Measurements from ENCODE around the gene CA10. TPM values are rescaled to one million over a fixed set of nuclear protein-coding genes. Genes with fewer than 3 reads are reported as not detected.

CA10 gene
- total RNA-seq, 1 experiment from 2014 or later, result not detected

DNA sequence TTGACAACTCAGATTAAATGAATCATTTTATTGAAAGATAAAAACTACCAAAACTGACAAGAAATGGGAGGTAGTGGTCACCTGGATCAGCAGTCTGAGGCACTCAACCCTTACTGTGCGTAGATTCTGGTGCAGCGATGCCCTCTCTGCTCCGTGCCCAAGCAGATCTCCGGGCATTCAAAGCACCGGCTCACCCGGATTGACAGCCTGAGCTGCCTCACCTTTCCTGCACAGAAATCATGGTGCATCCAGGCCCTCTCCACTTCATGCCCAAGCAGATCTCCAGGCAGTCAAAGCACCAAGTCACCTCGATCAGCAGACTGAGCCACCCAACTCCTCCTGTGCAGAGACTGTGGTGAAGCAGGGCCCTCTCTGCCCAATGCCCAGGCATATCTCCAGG lies 196.8 kb downstream of the CA10 start:
- no TSS peak for BruUV-seq (replicated peaks)
- H3K27ac Mint-ChIP-seq (ENCODE audit: unreplicated experiment), result no peak overlapping the region

DNA sequence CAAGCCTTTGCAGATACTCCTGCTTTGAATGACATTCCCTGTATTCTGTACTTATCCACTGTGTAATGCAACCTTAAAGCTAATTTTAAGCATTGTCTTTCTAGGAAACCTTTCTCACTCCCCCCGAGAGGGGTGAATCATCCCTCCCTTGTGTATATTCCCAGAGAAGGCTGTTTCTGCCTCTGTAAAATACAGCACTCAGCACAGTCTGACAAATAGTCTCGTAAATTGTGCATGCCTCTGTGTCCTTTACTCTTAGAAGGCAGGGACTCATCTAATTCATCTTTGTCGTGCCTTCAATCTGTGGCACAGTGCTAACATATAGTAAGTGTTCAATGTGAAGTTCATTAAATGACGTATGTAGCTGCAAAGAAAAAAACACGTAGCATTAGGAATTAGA lies 200.7 kb downstream of the CA10 start:
- Mint-ChIP-seq H3K4me1 (ENCODE audit: low read depth, unreplicated experiment) (no peaks in the 10 kb centered on the region), H3K27me3 (ENCODE audit: unreplicated experiment) (peaks cover 26% of the 10 kb centered on the region), H3K27ac (ENCODE audit: unreplicated experiment) (no peak overlapping the region), H3K9me3 (ENCODE audit: low read depth, unreplicated experiment) (peaks cover 3% of the 10 kb centered on the region), H3K4me3 (ENCODE audit: low read depth, unreplicated experiment) (no peak overlapping the region), H3K36me3 (ENCODE audit: insufficient read depth, unreplicated experiment) (no peaks in the 10 kb centered on the region)
- CTCF ChIA-PET, result no interaction called here
- TF ChIP-seq, protein P1, sequence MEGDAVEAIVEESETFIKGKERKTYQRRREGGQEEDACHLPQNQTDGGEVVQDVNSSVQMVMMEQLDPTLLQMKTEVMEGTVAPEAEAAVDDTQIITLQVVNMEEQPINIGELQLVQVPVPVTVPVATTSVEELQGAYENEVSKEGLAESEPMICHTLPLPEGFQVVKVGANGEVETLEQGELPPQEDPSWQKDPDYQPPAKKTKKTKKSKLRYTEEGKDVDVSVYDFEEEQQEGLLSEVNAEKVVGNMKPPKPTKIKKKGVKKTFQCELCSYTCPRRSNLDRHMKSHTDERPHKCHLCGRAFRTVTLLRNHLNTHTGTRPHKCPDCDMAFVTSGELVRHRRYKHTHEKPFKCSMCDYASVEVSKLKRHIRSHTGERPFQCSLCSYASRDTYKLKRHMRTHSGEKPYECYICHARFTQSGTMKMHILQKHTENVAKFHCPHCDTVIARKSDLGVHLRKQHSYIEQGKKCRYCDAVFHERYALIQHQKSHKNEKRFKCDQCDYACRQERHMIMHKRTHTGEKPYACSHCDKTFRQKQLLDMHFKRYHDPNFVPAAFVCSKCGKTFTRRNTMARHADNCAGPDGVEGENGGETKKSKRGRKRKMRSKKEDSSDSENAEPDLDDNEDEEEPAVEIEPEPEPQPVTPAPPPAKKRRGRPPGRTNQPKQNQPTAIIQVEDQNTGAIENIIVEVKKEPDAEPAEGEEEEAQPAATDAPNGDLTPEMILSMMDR (IDR thresholded peaks at IDR 0.05; ENCODE audit: unreplicated experiment), result no peak
- DNase-seq, result no peak
- intact Hi-C loops (cut with micrococcal nuclease; ENCODE audit: unreplicated experiment), result no loop called here
- no TSS peak for BruUV-seq (replicated peaks)

More for the DNA sequence above, 196.8 kb downstream of the CA10 start:
- H3K4me3 Mint-ChIP-seq (ENCODE audit: low read depth, unreplicated experiment), result no peak overlapping the region
- no peaks in the 10 kb centered on the region for H3K36me3 Mint-ChIP-seq (ENCODE audit: insufficient read depth, unreplicated experiment)
- peaks cover 41% of the 10 kb centered on the region for H3K27me3 Mint-ChIP-seq (ENCODE audit: unreplicated experiment)
- intact Hi-C loops (cut with micrococcal nuclease; ENCODE audit: unreplicated experiment), result no loop called here
- no peak for DNase-seq
- TF ChIP-seq, protein P1 (IDR thresholded peaks at IDR 0.05; ENCODE audit: unreplicated experiment), result no peak
- no peaks in the 10 kb centered on the region for H3K4me1 Mint-ChIP-seq (ENCODE audit: low read depth, unreplicated experiment)
- CTCF ChIA-PET, result interaction anchor here (0.7 to 1.1 kb wide), 2 partner anchors 10 to 80 kb away, joined by 3 read pairs; no protein-coding TSS in a partner anchor
- H3K9me3 Mint-ChIP-seq (ENCODE audit: low read depth, unreplicated experiment), result peaks cover 6% of the 10 kb centered on the region

DNA sequence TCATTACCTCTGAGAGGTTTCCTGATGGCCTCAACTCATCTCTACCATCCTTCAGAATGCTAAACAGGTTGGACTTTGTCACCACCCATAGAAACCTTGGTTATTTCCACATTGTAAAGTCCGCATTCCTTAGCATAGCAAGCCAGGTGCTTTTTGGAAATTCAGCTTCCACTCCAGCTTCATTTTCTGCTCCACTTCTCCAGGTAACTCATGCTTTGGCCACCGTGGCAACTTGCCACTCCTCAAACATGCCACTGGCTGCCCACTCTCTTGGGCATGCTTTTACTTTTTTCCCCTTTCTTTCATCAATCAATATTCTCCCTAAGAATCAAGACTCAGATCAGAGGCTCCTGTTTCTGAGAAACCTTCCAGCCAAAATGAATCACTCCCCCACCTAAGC lies 203.3 kb downstream of the CA10 start:
- TF ChIP-seq, protein P1 (IDR thresholded peaks at IDR 0.05; ENCODE audit: unreplicated experiment), result no peak
- CTCF ChIA-PET, result interaction anchor here (0.7 kb wide), 1 partner anchor 107 kb away, joined by 3 read pairs; no protein-coding TSS in a partner anchor
- intact Hi-C loops (cut with micrococcal nuclease; ENCODE audit: unreplicated experiment), result no loop called here
- Mint-ChIP-seq H3K36me3 (ENCODE audit: insufficient read depth, unreplicated experiment) (no peaks in the 10 kb centered on the region), H3K4me1 (ENCODE audit: low read depth, unreplicated experiment) (no peaks in the 10 kb centered on the region), H3K4me3 (ENCODE audit: low read depth, unreplicated experiment) (no peak overlapping the region), H3K27me3 (ENCODE audit: unreplicated experiment) (peaks cover 50% of the 10 kb centered on the region), H3K9me3 (ENCODE audit: low read depth, unreplicated experiment) (no peaks in the 10 kb centered on the region), H3K27ac (ENCODE audit: unreplicated experiment) (no peak overlapping the region)
- no TSS peak for BruUV-seq (replicated peaks)
- no peak for DNase-seq

DNA sequence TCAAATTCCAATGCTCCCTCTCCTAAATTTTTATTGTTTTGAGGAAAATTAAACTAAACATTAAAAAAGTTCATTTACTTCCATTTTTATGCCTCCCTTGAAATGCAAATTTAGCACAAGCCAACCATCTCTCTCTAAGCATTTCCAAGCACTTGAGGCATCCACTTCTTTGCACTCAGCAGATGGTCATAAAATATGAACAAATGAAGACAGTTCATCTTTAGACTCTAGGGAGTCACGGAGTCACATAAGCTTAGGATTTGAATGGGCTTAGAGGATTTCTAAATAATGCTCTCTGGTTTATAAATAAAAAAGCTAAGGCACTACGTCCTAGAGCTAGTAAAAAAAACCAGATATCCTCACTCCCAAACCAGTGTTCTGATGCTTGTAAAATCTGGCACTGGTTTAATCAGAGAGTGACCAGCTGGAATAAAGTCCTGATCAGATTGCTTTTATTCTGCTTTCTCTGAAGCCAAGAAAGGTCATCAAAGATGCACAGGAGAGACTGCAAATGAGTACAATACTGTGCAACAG lies 204.2 kb downstream of the CA10 start:
- BruUV-seq (replicated peaks), result no TSS peak
- intact Hi-C loops (cut with micrococcal nuclease; ENCODE audit: unreplicated experiment), result loop anchor here (5.0 kb wide), 1 partner anchor 53 kb away; no protein-coding TSS in a partner anchor
- DNase-seq, result no peak
- CTCF ChIA-PET, result no interaction called here
- Mint-ChIP-seq H3K27ac (ENCODE audit: unreplicated experiment) (no peak overlapping the region), H3K36me3 (ENCODE audit: insufficient read depth, unreplicated experiment) (no peaks in the 10 kb centered on the region), H3K4me3 (ENCODE audit: low read depth, unreplicated experiment) (no peak overlapping the region), H3K27me3 (ENCODE audit: unreplicated experiment) (peaks cover 59% of the 10 kb centered on the region), H3K9me3 (ENCODE audit: low read depth, unreplicated experiment) (no peaks in the 10 kb centered on the region), H3K4me1 (ENCODE audit: low read depth, unreplicated experiment) (no peaks in the 10 kb centered on the region)
- TF ChIP-seq, protein P1 (IDR thresholded peaks at IDR 0.05; ENCODE audit: unreplicated experiment), result no peak

Measured in Calu3 (cell line).